Measurements from ENCODE around the gene CCR6.

Gene CCR6

DNA sequence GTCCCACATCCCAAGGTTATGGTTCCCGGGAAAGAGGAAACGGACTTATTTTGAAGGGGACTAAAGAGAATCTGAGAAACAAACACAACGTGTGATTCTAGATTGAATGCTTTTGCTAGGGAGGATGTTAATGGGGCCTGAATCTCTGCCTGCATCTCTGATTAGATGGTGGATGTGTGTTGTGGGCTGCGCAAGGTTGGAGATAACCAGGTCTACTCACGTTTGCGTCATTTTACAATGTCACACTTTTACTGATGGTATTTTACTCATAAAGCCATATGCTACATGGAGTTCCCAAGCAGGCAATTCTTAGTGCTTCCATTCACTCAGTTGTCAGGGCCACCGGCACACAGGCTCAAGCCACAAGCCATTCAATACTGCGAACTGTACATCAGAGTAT lies 23.2 kb upstream of the CCR6 start:
- DNase-seq, result no peak

DNA sequence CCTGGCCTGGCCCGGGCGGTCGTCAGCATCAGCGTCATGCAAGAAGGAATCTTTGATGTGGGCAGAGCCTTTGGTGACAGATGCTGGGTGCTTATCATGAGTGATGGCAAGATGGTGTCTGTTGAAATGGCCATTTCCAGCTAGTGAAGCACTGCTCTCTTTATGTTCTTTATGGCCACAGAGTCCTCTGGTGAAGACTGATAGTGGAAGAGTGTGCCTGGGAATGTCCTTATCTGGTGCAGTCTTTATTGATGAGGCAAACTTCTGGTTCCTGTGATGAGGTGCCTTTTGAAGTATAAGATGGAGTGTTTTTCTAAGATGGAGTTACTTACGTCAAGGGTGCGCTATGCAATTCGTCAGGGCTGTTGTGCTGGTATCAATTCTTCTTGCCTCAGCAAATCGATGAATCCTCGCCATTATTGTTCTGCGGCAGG lies 22.6 kb upstream of the CCR6 start:
- DNase-seq, result no peak

DNA sequence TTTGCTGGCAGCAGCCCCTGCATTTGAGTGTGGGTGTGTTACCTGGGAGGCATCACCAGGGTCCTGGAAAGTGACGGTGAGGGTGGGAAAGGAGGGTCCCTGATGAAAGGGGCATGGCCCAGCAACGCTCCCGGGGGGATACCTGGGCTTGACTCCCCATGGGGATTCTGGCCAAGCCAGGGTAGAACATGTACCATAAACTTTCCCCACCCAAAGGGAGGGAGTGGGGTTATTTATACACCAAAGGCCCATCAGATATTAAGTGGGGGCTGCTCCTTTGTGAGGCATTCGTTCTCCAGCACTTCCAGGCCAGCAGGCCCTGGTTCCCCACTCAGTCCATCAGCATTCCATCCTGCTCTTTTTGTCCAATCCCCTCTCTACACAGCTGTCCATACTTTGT lies 20.6 kb upstream of the CCR6 start:
- no peak for DNase-seq

DNA sequence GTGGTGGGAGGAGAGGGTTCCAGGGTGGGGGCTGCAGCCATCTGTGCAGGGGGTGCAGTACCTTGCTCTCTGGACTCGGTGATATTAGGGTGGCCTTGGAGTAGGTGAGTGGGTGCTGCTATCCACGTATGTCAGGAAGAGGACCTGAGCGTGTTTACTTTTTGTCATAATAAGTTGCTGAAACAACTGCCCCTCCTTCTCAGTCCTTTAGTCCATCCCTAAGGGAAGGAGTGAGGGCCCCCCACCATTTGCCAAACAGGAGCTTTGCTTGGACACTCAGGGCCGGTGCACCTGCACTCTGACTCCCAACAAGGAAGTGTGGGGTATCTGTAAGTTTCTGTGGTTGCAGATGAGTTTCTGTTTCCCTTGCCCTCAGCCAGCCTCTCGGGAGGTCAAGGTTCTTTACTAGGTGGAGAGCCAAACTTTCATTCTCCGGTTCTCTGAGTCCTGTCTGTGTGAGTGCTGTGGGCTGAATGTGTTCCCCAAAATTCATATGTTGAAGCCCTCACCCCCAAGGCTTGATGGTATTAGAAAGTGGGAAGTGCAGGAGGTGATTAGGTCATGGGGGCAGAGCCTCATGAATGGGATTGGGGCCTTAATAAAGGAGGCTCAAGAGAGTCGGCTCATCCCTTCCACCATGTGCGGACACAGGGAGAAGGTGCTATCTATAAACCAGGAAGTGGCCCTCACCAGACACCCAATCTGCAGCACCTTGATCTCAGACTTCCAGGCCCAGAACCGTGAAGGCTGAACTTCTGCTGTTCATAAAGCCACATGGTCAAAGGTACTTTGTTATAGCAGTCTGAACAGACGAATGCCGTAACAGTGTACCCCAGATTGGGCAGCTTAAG lies 19.6 kb upstream of the CCR6 start:
- no peak for DNase-seq

DNA sequence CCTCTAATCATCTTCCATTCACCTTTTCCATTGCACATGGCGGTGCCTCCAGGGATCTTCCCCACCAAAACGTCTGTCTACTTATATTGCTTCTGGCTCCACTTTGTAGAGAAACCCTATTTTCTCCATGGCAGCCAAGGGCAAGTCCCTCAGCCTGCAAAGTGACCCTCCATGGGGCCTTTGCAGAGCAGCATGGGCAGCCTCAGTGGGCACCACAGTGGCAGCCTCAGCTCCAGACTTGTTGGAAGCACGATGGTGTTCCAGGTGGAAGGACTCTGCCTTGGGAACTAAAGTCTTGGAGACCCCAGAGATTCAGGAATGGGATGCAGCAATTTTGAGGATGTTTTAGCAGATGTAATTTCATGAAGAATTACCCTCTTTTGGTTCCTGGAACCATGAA lies 18.5 kb upstream of the CCR6 start:
- no peak for DNase-seq

DNA sequence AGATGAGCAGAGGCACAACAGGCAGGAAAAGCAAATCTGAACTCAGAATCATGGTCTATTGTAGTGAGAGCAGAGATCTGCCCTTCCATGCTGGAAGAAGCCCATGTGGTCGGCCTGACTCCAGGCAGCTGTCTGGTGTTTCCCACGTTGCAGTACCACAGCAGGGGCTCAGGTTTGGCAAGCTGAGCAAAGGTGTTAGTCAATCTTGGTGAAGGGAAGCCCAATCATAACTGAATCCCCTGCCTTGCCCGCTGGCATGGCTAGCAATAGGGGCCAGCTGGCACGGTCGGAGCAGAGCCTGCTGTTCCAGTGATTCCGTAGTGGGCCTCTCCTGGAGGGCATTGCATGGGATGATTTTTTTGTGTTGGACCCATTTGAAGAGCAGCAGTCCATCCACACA lies 17.8 kb upstream of the CCR6 start:
- DNase-seq, result no peak

DNA sequence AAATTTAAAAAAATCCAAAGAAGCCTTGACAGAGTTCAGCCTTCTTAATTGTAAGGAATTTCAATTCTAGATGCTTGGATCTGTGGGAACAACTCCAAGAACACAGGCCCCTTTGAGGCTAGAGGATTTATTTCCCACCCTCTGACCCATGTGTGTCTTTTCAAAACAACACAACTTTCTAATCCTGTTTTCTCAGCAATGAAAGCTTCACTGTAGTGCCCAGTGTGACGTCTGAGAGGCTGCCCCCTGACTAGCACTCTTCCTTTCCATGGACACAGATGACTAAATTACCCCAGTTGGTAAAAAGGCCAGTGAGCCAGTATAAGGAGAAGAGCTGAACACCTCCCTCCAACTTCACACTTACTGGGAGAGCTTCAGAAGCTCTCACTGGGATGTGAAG lies 16.5 kb upstream of the CCR6 start:
- DNase-seq, result no peak

DNA sequence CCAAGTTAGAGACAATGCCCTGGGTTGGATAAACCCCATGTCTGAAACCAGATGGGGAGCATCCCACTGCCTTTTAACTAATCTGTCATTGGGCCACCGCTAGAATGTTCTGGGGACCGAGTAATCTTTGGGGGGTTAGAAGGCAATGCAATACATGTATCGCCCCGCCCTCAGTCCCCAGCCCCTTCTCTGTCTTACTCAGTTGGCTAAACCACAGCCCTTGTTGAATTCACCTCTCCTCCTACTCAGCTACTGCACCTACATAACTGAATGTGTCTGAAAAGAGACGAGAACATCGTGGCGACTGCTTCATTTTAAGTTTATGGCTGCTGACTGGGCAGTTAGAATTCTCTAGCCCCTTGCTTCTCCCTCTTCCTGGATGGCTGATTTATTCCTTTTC lies 15.1 kb upstream of the CCR6 start:
- DNase-seq, result no peak

DNA sequence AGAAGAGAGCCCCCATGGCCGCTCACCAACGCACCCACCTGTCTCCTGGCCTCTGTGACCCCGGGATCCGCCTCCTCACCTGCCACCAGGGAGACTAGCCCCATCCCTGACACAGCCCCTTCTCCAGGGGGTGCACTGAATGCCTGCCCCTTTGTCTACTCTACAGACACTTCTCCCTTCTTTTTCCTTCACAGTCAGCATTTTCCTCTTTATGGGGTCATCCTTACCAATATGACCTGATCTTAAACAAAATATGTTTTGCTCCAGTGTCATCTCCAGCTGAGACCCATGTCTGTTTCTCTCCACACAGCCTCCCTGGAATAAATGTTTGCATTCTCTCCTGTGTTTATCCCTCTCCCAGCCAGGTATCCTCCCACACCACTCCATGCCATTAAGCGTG lies 14.6 kb upstream of the CCR6 start:
- DNase-seq, result no peak

DNA sequence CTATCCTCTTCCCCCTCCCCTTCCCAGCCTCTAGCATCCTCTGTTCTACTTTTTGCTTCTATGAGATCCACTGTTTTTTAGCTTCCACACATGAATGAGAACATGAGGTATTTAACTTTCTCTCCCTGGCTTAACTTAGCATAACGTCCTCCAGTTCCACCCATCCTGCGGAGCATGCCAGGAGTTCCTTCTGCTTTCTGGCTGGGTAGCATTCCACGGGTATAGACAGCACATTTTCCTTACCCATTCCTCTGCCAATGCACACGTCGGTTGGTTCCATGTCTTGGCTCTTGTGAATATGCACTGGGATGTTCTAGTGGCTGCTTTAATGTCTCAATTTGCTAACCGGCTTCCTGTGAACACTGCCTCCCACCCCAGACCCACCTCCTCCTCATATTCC lies 13.2 kb upstream of the CCR6 start:
- no peak for DNase-seq

DNA sequence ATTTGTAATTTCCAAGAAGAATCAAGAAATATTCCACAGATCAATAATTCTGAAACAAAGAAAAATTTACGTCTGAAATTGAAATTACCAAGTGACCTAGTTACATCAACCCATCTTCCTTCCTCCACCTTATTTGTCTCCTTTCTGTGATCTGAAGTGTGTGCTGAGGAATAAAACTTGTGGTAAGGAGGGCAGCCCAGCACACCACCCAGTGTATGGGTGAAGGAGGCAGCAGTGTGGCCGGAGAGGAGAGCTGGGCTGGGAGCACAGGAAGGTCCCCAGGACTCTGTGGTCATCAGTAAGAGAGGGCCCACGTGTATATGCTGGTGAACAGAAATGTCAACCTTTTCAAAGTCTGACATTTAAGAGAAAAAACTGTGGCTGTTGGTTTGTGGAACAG lies 11.3 kb upstream of the CCR6 start:
- DNase-seq, result no peak

DNA sequence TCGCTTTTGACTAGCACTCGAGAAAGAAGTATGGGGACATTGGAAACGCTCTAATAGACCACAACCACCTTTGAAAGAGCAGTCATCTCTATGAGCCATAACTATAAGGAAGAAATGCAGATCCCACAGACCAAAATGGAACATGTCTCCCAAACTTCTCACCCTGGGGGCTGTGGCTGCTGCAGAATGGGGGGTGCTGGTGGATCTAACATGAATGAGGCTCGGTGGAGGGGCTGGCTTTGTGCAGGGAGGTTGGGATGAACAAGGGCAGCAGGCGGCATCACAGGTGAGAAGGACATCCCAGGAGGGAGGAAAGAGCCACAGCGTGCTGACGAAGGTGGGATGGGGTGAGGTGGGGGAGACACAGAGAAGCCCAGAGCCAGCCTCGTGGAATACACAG lies 10.5 kb upstream of the CCR6 start:
- no peak for DNase-seq

DNA sequence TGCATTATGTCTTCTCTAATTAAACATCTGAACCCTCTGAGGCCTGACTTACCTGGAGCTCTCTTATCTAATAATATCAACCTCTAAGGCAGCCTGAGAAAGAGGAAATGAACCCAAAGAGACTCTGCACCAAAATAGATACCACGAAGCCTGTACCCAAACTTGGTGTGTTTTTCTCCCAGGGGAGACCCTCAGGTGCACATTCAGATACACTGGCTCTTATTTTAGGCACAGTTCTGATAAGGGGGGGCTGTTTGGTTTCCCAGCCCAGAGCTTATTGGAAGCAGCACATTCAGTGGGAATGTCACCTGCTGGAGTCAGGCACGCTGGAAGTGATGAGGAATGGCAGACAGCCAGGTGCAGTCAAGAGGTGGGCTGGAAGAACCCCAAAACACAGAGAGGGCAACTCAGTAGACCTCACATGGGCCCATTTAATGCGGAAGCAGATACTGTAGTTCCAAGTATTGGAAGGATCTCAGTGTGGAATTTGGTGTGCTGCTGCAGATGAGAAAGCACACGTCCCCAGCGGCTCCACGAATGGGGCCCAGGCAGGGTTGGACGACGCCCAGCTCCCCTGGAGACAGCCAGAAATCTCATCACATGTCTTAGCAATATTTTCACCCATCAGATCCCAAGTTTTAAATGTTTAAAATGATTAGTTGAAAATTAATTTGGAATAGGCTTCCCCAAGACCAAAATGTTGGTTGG lies 9.7 kb upstream of the CCR6 start:
- no peak for DNase-seq

DNA sequence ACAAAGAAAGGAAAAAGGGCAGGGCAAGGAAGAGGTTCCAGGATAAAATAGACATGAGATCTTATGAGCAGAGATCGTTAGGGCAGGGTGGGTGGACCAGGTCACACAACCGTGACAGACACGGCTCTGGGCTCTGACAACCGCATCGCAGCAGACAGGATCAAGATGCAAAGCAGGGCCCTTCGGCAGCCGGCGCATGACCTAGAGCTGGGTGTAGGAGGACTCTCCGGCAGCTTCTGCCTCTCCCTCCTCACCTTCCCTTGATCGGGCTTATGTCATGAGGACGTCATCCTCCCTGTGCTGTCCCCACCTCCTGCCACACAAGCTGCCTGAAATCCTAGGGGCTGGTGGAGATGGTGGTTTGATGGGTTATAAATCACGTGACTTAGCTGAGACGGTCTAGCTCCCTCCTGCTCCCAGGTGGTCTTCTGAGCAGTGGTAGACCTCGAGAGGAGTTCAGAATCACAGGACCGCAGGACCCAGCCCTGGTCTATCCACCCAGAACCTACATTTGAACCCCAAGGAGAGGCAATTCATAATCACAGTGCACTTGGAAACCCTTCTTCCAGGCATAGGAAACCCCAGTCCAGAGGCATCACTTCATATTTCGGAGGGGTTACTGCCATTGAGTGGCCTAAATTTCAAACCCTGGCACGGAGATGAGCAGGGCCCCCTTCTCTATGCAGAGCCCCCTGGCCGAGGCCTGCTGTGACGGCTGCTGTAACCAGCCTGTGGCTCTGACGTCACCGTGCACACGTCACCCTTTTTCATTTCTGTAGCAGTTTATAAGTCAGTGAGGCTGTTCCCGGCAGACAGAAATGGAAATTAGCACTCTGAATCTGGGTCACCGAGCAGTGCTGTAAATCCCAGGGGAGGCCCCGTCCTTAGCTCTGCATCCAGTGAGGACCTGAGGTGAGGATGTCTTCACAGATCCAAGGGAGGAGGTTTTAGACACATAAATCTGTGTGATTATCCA lies 8.7 kb upstream of the CCR6 start:
- no peak for DNase-seq

DNA sequence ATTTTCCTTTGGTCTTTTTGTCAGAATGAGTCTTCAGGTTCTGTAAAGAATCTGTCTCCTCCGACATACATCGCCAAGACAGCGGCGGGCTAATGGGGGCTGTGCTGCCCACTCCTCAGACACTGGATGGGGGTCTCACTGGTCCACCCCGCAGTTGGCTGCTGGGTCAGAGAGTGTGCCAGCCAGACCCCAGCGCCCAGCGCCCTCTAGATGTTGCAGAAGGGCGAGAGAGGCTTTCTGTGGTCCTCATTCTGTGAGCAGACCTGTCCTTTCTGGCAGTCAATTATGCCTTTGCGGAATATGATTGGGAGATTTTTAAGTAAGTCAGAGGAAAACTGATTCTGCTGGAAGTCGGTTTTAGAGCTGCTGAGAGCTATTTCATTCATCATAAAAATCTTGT lies 7.8 kb upstream of the CCR6 start:
- DNase-seq, result no peak

DNA sequence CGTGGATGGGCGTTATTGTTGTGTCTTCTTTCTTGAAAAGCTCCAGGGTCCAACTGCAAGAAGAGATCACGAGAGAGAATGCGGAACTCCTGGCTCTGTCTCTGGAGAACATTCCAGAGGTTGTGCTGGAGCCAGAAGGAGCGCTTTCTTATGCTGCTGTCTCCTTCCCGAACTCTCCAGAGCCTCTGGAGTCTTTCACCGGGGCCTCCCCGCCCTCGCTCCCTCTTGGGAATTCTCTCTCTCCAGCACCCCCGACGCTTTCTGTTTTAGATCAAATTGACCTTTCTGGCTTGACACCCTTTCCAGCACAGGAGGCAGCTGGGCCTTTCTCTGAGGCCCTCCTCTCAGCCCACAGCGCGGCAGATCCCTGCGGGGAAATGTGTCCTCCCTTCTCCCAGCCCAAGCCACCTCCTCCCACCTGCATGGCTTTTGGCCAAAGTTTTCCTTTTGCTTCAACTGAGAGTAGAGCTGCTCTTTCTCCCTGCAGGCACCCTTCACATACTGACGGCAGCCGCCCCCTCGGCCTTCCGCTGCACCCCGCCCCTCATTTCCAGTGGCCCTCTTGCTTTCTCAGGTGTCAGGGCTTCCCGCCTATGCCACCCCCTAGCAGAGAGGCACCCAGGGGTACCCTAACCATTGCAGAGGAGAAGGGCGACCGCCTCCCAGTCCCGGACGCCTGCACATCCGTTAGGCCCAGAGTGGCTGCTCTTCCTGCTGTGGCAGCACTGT lies 6.6 kb upstream of the CCR6 start:
- no peak for DNase-seq

DNA sequence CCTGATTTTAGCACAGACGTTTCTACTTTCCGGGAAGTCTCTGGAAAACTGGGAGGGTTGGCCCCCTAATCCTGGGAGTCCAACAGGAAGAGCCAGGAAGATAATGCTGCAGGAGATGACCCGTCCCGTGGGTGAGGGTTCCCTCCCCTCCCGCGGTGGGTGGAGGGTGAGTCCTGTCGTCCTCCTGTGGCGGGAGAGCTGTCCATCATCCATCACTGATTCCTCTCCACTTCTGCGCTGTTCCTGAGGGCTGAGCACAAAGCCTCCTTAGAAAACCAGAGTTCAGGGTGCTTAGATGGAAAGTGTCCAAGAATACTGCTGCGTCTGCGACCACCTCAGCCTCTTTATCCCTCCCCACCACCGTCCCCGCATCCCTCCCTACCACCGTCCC lies 6.1 kb upstream of the CCR6 start:
- DNase-seq, result no peak

DNA sequence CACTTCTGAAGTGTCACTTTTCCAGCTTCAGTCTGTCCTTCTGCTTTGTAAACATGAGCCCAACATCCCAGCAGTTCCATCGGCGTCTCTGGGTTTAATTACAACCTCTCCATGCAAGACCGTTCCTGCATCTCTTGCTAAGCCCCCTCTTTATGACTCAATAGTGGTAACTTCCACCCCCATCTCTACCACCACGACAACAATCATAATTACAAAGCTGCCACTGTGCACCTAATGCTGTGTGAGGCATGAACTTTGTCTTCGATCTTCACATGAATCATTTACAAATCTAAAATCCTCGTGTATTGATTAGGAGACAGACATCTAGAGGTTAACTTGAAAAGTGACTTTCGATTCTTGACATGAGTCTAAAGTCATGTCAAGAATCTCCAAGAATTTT lies 4.9 kb upstream of the CCR6 start:
- DNase-seq, result no peak

DNA sequence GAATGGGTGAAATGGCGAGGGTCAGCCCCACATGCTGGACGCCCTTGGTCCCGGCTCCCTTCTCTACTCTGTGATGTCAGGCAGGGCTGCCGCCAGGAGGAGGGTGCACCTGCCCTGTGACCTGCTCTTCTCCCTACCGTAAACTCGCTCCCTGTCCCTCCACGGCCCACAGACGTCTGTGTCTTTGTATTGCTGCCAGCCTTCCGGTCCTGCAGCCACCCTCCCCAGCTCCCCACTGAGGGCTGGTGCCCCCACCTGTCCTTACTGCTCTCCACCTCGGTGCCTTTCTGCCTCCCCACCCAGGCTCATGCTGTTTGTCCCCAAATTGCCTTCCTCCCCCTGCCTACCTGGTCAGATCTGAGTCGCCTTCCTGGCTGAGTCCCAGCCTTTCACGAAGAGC lies 4.1 kb upstream of the CCR6 start:
- DNase-seq, result no peak

DNA sequence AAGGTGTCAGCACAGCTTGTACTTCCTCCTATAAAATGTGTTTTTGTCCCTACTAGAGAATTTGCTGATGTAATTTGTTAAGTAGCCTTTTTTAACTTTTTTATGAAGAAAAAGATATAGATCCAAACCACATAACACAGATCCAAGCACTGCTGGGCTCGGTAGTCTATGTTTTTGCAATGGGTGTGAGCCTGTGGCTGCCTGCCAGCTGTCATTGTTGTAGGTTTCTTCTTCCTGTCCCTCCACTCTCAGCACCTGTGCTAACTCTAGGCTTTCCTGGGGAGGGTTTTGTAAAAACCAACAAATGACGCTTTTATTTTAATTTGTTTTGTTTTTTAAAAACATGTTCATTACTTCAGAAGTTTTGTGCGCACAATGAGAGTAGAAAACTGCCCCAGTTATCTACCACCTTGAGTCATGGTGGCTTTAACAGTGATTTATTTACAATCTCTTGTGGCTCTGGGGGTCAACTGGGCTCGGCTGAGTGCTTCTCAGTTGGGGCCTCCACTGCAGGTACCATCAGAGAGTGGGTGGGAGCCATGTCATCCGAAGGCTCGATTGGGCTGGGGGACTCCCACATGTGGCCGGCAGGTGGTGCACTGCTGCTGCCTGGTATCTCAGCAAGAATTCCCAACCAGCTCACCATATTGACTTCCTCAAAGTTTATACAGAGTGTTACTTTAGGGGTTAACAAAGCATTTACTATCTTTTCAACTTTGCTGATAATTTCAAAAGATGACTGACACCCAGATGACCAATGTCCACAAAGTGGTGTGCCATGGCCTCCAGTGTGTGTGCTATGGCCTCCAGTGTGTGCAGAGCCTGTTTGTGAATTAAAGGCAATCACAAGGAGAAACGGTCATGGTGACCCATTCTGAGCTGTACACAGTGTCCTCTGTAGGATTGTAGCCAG lies 3.0 kb upstream of the CCR6 start:
- DNase-seq, result no peak

DNA sequence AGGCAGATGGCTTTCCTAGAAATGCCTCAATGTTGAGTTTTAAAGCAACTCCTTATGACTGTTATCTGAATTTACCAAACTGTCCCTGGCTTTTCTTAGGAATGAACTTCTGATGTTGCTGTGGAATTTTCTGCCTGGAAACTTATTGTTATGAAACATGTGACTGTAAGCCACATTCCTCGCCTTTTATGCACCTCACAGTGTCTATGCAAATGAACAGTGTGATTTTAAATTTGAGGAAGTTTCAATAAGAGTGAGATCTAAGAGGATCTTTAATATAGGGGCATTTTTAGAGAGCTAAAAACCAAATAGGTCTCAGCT lies 2.4 kb upstream of the CCR6 start:
- DNase-seq, result no peak

DNA sequence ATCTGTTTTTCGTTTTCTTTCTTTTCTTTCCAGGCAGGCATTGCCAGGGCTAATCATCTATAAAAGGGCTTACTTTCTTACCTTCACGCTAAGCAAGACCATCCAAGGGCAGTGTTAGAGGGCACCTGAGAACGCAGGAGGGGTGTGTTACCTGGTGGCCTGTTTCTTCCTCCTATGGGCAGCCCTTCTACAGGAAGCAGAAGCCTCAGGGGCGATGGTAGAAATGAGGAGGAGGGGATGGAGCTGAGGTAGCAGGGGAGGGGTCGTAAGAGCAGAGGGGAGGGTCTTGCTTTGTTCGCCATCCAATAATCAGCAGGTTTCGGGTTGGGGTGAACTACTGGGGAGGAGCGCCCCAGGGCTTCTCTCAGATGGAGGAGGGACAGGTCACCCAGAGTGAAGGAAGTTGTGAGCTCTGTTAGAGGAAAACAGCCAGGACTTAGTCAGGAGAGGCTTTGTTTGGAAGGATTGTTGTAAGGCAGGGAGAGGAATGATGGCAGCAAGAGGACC lies 1.5 kb upstream of the CCR6 start:
- no peak for DNase-seq
